H54 (cell line): Measurements from ENCODE around the gene TNF.

Experiments
- DNase-seq: peaks from one replicate; pipeline ENCODE4 v3.0.0; 2011; ENCODE audit warnings: low spot score, mixed read lengths; ENCODE audit not compliant: insufficient read length
- FAIRE-seq: peaks from 3 replicates; lab custom pipeline; 2011; peaks lifted over from hg19 to GRCh38; lab: Jason Lieb, UNC
- POLR2A ChIP-seq: IDR thresholded peaks from 2 replicates; pipeline ENCODE4 v1.6.1; 2011; ENCODE audit warnings: low read depth, mild to moderate bottlenecking, low read length

Gene TNF

DNA sequence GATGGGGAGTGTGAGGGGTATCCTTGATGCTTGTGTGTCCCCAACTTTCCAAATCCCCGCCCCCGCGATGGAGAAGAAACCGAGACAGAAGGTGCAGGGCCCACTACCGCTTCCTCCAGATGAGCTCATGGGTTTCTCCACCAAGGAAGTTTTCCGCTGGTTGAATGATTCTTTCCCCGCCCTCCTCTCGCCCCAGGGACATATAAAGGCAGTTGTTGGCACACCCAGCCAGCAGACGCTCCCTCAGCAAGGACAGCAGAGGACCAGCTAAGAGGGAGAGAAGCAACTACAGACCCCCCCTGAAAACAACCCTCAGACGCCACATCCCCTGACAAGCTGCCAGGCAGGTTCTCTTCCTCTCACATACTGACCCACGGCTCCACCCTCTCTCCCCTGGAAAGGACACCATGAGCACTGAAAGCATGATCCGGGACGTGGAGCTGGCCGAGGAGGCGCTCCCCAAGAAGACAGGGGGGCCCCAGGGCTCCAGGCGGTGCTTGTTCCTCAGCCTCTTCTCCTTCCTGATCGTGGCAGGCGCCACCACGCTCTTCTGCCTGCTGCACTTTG, at the start of gene TNF:
Gene TNF (plus strand): TSS at position 231 of the 567 bp plus-strand sequence. CDS start 177 bp downstream, at position 408.
- no peak for DNase-seq
- no peak for TF ChIP-seq POLR2A
- FAIRE-seq = no peak

GRCh38 chr6:31525932-31526591, 49.3 kb upstream of the TNF start:
- FAIRE-seq = no peak
- TF ChIP-seq POLR2A = no peak
- no peak for DNase-seq

DNA sequence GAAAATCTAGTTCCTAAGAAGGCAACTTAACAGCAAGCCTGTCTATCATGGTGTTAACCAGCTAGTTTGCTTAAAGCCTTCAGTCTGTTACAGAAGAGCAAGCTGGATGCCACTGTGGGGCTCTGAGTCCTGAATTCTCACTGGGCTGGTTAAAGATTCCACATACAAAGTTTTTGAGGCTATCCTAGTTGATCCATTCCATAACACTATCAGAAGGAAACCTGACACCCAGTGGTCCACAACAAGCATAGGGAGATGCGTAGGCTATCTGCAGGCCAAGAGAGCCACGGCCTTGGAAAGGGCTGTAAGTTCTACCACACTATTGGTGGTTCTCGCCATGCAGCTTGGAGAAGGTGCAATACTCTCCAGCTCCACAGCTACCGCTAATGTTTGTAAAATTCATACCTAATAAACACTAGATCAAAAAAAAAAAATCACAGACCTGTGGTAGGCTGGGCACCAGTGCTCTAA, 47.0 kb upstream of the TNF start:
- no peak for TF ChIP-seq POLR2A
- no peak for FAIRE-seq
- DNase-seq = no peak

- DNase-seq (no peak), FAIRE-seq (no peak)
- no peak for TF ChIP-seq POLR2A
These were observed 46.5 kb upstream of the TNF start, which contains the start of gene MCCD1 for GRCh38 chr6:31528821-31529328. Gene MCCD1 (plus strand): TSS chr6:31528962. CDS start chr6:31529015, 53 bp downstream.

GRCh38 chr6:31529329-31530150, 45.8 kb upstream of the TNF start:
- no peak for DNase-seq
- no peak for FAIRE-seq
- no peak for TF ChIP-seq POLR2A

GRCh38 chr6:31530659-31531058, 44.7 kb upstream of the TNF start:
- TF ChIP-seq POLR2A = no peak
- DNase-seq (no peak), FAIRE-seq (no peak)

GRCh38 chr6:31531162-31531561, 44.2 kb upstream of the TNF start:
- FAIRE-seq (no peak), DNase-seq (no peak)
- TF ChIP-seq POLR2A = no peak

- DNase-seq = no peak
- no peak for TF ChIP-seq POLR2A
- FAIRE-seq = no peak
These were observed 43.4 kb upstream of the TNF start for GRCh38 chr6:31531771-31532643.

- FAIRE-seq = no peak
- no peak for TF ChIP-seq POLR2A
- no peak for DNase-seq
These were observed 42.5 kb upstream of the TNF start for GRCh38 chr6:31532644-31533454.

GRCh38 chr6:31533455-31533841, 41.9 kb upstream of the TNF start:
- DNase-seq (no peak), FAIRE-seq (no peak)
- TF ChIP-seq POLR2A = no peak

DNA sequence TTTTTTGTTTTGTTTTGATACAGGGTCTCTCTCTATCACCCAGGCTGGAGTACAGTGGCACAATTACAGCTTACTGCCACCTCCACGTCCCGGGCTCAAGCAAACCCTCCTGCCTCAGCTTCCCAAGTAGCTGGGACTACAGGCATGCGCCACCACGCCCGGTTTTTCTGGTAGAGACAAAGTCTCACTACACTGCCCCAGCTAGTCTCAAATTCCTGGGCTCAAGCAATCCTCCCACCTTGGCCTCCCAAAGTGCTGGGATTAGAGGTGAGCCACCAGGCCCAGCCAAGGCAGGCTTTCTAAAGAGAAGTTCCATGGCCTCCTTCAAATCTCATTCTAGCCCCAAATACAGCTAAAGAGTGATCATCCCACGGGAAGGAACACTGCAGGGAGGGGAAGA, 41.4 kb upstream of the TNF start:
- FAIRE-seq (no peak), DNase-seq (no peak)
- no peak for TF ChIP-seq POLR2A

DNA sequence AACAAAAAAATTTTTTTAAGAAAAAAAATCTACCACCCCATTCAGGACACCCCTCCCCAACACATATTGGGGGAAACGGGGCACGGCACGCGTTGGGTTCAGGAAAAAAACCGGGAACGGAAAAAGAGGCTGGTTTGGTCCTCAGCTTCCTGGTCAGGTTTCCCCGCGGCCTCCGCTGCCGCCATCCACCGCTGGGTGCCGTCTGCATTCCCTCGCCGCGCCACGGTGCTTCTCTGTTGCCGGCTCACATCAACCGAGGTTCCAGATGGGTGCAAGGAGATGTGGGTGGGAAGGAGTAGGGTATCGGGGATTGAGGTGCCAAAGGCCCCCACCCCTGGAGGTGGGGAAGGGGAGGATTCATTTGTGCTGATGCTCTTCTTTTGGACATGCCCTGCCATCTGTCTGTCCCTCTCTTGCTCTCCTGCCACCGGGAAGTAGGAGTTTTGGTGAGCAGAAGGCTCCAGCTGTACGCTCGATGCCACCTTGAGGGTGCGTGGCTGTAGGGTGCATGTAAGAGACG, 40.8 kb upstream of the TNF start:
- no peak for TF ChIP-seq POLR2A
- FAIRE-seq (no peak), DNase-seq (no peak)
